Mesendoderm (in vitro differentiated cells): ENCODE measurements around the gene CASP8. TPM values are rescaled to one million over a fixed set of nuclear protein-coding genes. Genes with fewer than 3 reads are reported as not detected.

ENCODE experiments used
- DNase-seq: peaks from one replicate; pipeline ENCODE4 v3.0.0; 2013
- H2AK5ac ChIP-seq: 2 replicates; pipeline ENCODE4 v1.6.1; 2013; ENCODE audit warnings: low read length, inconsistent platforms
- H2BK120ac ChIP-seq: 2 replicates; pipeline ENCODE4 v1.6.1; 2013; ENCODE audit warnings: low read depth, mild to moderate bottlenecking, low read length, moderate library complexity, mixed read lengths
- H2BK15ac ChIP-seq: replicated peaks from 2 replicates; pipeline ENCODE4 v1.6.1; 2013; ENCODE audit warnings: low read depth, mild to moderate bottlenecking, moderate library complexity
- H2BK5ac ChIP-seq: 2 replicates; pipeline ENCODE4 v1.6.1; 2013; ENCODE audit warnings: low read length, inconsistent platforms
- H3K18ac ChIP-seq: 2 replicates; pipeline ENCODE4 v1.6.1; 2013; ENCODE audit warnings: mild to moderate bottlenecking, low read length, mixed read lengths
- H3K23ac ChIP-seq: one replicate; pipeline ENCODE4 v1.6.1; 2013; ENCODE audit warnings: low read length
- H3K27ac ChIP-seq: 2 replicates; pipeline ENCODE4 v1.5.1; 2013; ENCODE audit warnings: low read depth, mild to moderate bottlenecking, inconsistent platforms, low read length, moderate library complexity
- H3K27me3 ChIP-seq: 2 replicates; pipeline ENCODE4 v1.6.1; 2013; ENCODE audit warnings: low read length, control low read depth, mild to moderate bottlenecking, inconsistent platforms; ENCODE audit not compliant: insufficient read depth, poor library complexity
- H3K36me3 ChIP-seq: 2 replicates; pipeline ENCODE4 v1.6.1; 2013; ENCODE audit warnings: low read length, inconsistent platforms; ENCODE audit not compliant: control insufficient read depth, insufficient read depth
- H3K4ac ChIP-seq: one replicate; pipeline ENCODE4 v1.6.1; 2013; ENCODE audit warnings: low read depth, mild to moderate bottlenecking, low read length, moderate library complexity
- H3K4me1 ChIP-seq: 2 replicates; pipeline ENCODE4 v1.6.1; 2013; ENCODE audit warnings: low read depth, low read length, inconsistent platforms; ENCODE audit not compliant: control insufficient read depth
- H3K4me2 ChIP-seq: 2 replicates; pipeline ENCODE4 v1.6.1; 2013; ENCODE audit warnings: low read length
- H3K4me3 ChIP-seq: 2 replicates; pipeline ENCODE4 v1.5.1; 2013; ENCODE audit warnings: mild to moderate bottlenecking, low read length
- H3K56ac ChIP-seq: one replicate; pipeline ENCODE4 v1.6.1; 2013; ENCODE audit warnings: low read length
- H3K79me1 ChIP-seq: 2 replicates; pipeline ENCODE4 v1.6.1; 2013; ENCODE audit warnings: low read length, inconsistent platforms
- H3K79me2 ChIP-seq: 2 replicates; pipeline ENCODE4 v1.6.1; 2013; ENCODE audit warnings: mild to moderate bottlenecking, low read length; ENCODE audit not compliant: control insufficient read depth, insufficient read depth
- H3K9ac ChIP-seq: 2 replicates; pipeline ENCODE4 v1.6.1; 2013; ENCODE audit warnings: low read length, inconsistent platforms
- H4K5ac ChIP-seq: one replicate; pipeline ENCODE4 v1.6.1; 2013; ENCODE audit warnings: low read length
- H4K8ac ChIP-seq: one replicate; pipeline ENCODE4 v1.6.1; 2013; ENCODE audit warnings: low read depth, mild to moderate bottlenecking, control low read depth, low read length, moderate library complexity
- WGBS: extraction: QIAGEN DNeasy Blood & Tissue Kit; methylation state at CpG from one replicate; pipeline ENCODE4 v1.1.7; 2013; ENCODE audit warnings: low lambda C conversion rate, missing lambda C conversion rate; ENCODE audit not compliant: insufficient coverage; ENCODE audit errors: extremely low coverage; 5-methylcytosine and 5-hydroxymethylcytosine counted together
- polyA plus RNA-seq, 2 experiments: library from polyadenylated mRNA; stranded (reverse); fragments of 200-250 nt; gene quantifications; one replicate each; pipeline ENCODE4 v1.2.3, GENCODE V29; 2013

CASP8 gene
- polyA plus RNA-seq (2013, experiment 1 of 2) = 5.6 TPM
- 6.0 TPM for polyA plus RNA-seq (2013, experiment 2 of 2)

GRCh38 chr2:201260302-201260800 is at the start of gene CASP8:
Gene CASP8 (plus strand): TSS chr2:201260536. CDS start chr2:201266487, 5,951 bp downstream.
- H4K5ac ChIP-seq = no peak within 1 kb of the TSS
- H3K79me1 ChIP-seq = no peaks in the 10 kb centered on the region
- H4K8ac ChIP-seq = no peak within 1 kb of the TSS
- H2BK120ac ChIP-seq = no peak within 1 kb of the TSS
- peaks cover 9% of the 10 kb centered on the region for H3K4me1 ChIP-seq
- H3K56ac ChIP-seq = peak within 1 kb of the TSS; percentile 34
- H3K36me3 ChIP-seq = no peaks in the 10 kb centered on the region
- no peak within 1 kb of the TSS for H2BK15ac ChIP-seq
- WGBS = no CpG with 5 or more reads among the region's 10 CpGs
- H3K9ac ChIP-seq = no peak within 1 kb of the TSS
- peak within 1 kb of the TSS; percentile 75 for H3K18ac ChIP-seq
- H3K27me3 ChIP-seq = no peaks in the 10 kb centered on the region
- H3K4me3 ChIP-seq = no peak within 1 kb of the TSS
- peak within 1 kb of the TSS; percentile 68 for H2AK5ac ChIP-seq
- H3K4me2 ChIP-seq = no peak within 1 kb of the TSS
- H3K23ac ChIP-seq = peak within 1 kb of the TSS; percentile 18
- H3K79me2 ChIP-seq = no peaks in the 10 kb centered on the region
- H3K4ac ChIP-seq = no peak within 1 kb of the TSS
- H3K27ac ChIP-seq = no peak within 1 kb of the TSS
- DNase-seq = peak; percentile 23
- peak within 1 kb of the TSS; percentile 28 for H2BK5ac ChIP-seq

GRCh38 chr2:201215963-201216362 is 44.4 kb upstream of the CASP8 start:
- Histone ChIP-seq H4K5ac (no peak overlapping the region), H3K23ac (no peak overlapping the region), H2AK5ac (no peak overlapping the region), H4K8ac (no peak overlapping the region), H3K9ac (no peak overlapping the region), H2BK120ac (no peak overlapping the region), H3K4me3 (no peak overlapping the region), H3K4ac (no peak overlapping the region), H2BK5ac (no peak overlapping the region), H3K18ac (no peak overlapping the region), H3K79me1 (no peaks in the 10 kb centered on the region), H3K4me1 (peaks cover 8% of the 10 kb centered on the region), H3K27me3 (no peaks in the 10 kb centered on the region), H3K4me2 (no peak overlapping the region), H3K27ac (no peak overlapping the region), H3K56ac (no peak overlapping the region), H3K79me2 (no peaks in the 10 kb centered on the region), H3K36me3 (no peaks in the 10 kb centered on the region), H2BK15ac (no peak overlapping the region)
- no peak for DNase-seq
- no CpG with 5 or more reads among the region's 4 CpGs for WGBS

GRCh38 chr2:201216918-201217317 is 43.4 kb upstream of the CASP8 start:
- Histone ChIP-seq H3K4me1 (peaks cover 12% of the 10 kb centered on the region), H2AK5ac (no peak overlapping the region), H2BK15ac (no peak overlapping the region), H4K8ac (no peak overlapping the region), H3K18ac (no peak overlapping the region), H2BK120ac (no peak overlapping the region), H3K56ac (no peak overlapping the region), H3K4me3 (no peak overlapping the region), H3K79me1 (no peaks in the 10 kb centered on the region), H4K5ac (no peak overlapping the region), H3K36me3 (no peaks in the 10 kb centered on the region), H3K4me2 (no peak overlapping the region), H3K79me2 (no peaks in the 10 kb centered on the region), H2BK5ac (no peak overlapping the region), H3K9ac (no peak overlapping the region), H3K4ac (no peak overlapping the region), H3K27me3 (no peaks in the 10 kb centered on the region), H3K23ac (no peak overlapping the region), H3K27ac (no peak overlapping the region)
- whole genome bisulfite sequencing = no CpG with 5 or more reads among the region's 1 CpG
- no peak for DNase-seq

GRCh38 chr2:201218780-201219179 is 41.6 kb upstream of the CASP8 start:
- no peak for DNase-seq
- no peak overlapping the region for H3K4me2 ChIP-seq
- H4K5ac ChIP-seq = no peak overlapping the region
- peaks cover 12% of the 10 kb centered on the region for H3K4me1 ChIP-seq
- H3K79me1 ChIP-seq = no peaks in the 10 kb centered on the region
- H3K4me3 ChIP-seq = no peak overlapping the region
- no peaks in the 10 kb centered on the region for H3K79me2 ChIP-seq
- H3K27ac ChIP-seq = peak overlapping the region; percentile 74
- H3K36me3 ChIP-seq = no peaks in the 10 kb centered on the region
- H2BK15ac ChIP-seq = no peak overlapping the region
- H3K18ac ChIP-seq = no peak overlapping the region
- no peak overlapping the region for H3K9ac ChIP-seq
- H3K27me3 ChIP-seq = no peaks in the 10 kb centered on the region
- no peak overlapping the region for H4K8ac ChIP-seq
- H2BK120ac ChIP-seq = no peak overlapping the region
- no peak overlapping the region for H3K23ac ChIP-seq
- peak overlapping the region; percentile 31 for H3K56ac ChIP-seq
- H3K4ac ChIP-seq = no peak overlapping the region
- no CpG with 5 or more reads among the region's 6 CpGs for WGBS
- no peak overlapping the region for H2AK5ac ChIP-seq
- H2BK5ac ChIP-seq = no peak overlapping the region

- H2BK15ac ChIP-seq = no peak overlapping the region
- no peak overlapping the region for H4K5ac ChIP-seq
- no peaks in the 10 kb centered on the region for H3K79me2 ChIP-seq
- peaks cover 12% of the 10 kb centered on the region for H3K4me1 ChIP-seq
- peak overlapping the region; percentile 55 for H3K18ac ChIP-seq
- no peak overlapping the region for H3K4me3 ChIP-seq
- peak overlapping the region; percentile 60 for H3K4ac ChIP-seq
- H4K8ac ChIP-seq = no peak overlapping the region
- H2BK5ac ChIP-seq = peak overlapping the region; percentile 91
- no peaks in the 10 kb centered on the region for H3K27me3 ChIP-seq
- peak overlapping the region; percentile 74 for H3K27ac ChIP-seq
- H2BK120ac ChIP-seq = peak overlapping the region; percentile 15
- WGBS = no CpG with 5 or more reads among the region's 5 CpGs
- no peaks in the 10 kb centered on the region for H3K79me1 ChIP-seq
- H2AK5ac ChIP-seq = peak overlapping the region; percentile 92
- peak overlapping the region; percentile 80 for H3K56ac ChIP-seq
- H3K36me3 ChIP-seq = no peaks in the 10 kb centered on the region
- peak overlapping the region; percentile 34 for H3K9ac ChIP-seq
- no peak for DNase-seq
- H3K4me2 ChIP-seq = no peak overlapping the region
- peak overlapping the region; percentile 83 for H3K23ac ChIP-seq
Observed at GRCh38 chr2:201219328-201220096, 40.8 kb upstream of the CASP8 start.
